Fibroblast of skin of back (primary cell): ENCODE measurements around the gene CISD1.

ENCODE experiments used
- DNase-seq: peaks from one replicate; pipeline ENCODE4 v3.0.0-alpha.2; 2013

Gene CISD1

DNA sequence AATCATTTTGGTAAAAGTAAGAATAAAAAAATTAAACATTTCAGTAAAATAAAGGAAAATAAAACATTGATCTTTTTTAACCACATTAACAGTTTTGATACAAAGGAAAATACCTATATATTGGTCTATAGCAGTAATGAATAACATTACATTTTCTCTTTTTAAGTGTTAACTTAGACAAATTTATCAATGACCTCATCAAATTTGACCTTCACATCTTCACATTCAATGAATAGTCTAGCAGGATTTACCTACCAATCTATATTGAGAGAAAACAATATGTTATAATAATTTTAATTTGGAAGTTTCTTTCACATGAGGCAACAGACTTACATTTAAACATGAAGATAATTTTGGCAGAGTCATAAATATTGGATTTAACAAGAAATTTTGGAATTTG lies 47.9 kb downstream of the CISD1 start:
- DNase-seq: no peak

GRCh38 chr10:58318346-58318745 lies 49.4 kb downstream of the CISD1 start:
- no peak for DNase-seq

GRCh38 chr10:58319599-58319998 lies 50.6 kb downstream of the CISD1 start:
- no peak for DNase-seq

GRCh38 chr10:58320351-58321049 lies 51.5 kb downstream of the CISD1 start:
- DNase-seq: no peak

DNA sequence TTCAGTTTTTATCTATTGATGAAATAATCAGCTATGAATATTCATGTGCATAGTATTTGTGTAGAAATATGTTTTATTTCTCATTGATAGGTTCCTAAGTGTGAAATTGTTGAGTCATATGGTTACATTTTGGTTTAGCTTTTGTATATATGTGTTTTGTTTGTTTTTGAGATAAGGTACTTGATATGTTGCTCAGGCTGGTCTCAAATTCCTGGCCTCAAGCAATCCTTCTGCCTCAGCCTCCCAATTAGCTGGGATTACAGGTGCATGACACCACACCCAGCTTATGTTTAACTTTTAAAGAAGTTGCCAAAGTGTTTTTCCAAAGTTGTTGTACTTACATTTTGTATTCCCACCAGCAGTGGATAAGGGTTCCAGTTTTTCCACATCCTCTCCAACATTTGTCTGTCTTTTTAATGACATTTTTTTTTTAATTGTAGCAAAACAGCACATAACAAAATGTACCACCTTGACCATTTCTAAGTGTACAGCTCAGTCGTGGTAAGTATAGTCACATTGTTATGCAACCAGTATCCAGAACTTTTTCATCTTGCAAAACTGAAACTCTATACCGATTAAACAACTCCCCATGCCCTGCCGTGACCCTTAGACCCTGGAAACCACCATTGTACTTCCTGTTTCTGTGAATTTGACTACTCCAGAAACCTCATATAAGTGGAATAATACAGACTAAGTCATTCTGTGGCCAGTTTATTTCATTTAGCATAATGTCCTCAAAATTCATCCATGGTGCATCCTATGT lies 53.3 kb downstream of the CISD1 start:
- DNase-seq: no peak

DNA sequence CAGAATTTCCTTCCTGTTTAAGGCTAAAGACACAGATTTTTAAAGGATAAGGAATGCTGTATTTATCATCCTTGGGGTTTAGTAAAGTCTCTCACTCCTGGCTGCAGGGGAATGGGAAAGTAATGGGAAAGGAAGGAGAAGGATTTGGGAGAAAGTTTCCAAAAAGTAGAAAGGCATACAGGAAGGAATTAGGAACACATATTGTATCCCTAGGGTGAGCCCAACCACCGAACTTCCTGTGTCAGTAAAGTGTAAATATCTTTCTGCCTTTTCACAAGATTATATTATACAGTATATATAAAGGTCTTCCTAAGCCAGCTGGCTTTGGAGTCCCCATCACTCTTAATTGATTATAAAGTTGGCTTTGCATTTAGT lies 53.9 kb downstream of the CISD1 start:
- DNase-seq: no peak

GRCh38 chr10:58326967-58327381 lies 58.0 kb downstream of the CISD1 start:
- peak; percentile 62 for DNase-seq

DNA sequence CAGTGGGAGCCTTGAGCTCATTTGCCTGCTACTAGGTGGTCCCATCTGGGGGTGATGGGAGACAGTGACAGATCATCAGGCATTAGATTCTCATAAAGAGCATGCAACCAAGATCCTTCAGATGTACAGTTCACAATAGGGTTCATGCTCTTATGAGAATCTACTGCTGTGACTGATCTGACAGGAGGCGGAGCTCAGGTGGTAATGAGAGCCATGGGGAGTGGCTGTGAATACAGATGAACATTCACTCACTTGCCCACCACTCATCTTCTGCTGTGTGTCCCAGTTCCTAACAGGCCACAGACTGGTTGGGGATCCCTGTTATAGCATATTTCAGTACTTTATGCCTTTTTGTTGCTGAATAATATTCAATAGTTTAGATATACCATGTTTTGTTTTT lies 59.3 kb downstream of the CISD1 start:
- no peak for DNase-seq

DNA sequence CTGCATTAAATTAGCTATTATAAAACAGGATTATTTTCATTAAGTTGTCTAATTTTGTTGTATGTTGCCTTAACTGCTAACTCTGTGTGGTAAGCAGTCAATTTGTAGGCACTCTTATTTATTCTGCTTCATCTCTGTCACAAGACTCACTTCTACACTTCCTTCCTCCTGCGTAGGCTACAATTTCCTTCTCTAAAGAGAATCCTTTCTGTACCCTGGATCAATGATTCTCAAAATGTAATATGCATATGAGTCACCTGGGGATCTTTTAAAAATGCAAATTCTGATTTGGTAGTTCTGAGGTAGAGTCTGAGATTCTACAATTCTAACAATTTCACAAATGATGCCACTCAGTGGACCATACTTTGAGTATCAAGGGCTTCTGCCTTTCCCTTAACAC lies 61.5 kb downstream of the CISD1 start:
- no peak for DNase-seq

GRCh38 chr10:58331646-58332045 lies 62.7 kb downstream of the CISD1 start:
- DNase-seq: no peak

- peak; percentile 73 for DNase-seq
Observed at GRCh38 chr10:58334817-58335305, 65.9 kb downstream of the CISD1 start, which contains the start of gene UBE2D1. Gene UBE2D1, plus strand, starts transcription at chr10:58335006. Its CDS starts 196 bp downstream, at chr10:58335202.

DNA sequence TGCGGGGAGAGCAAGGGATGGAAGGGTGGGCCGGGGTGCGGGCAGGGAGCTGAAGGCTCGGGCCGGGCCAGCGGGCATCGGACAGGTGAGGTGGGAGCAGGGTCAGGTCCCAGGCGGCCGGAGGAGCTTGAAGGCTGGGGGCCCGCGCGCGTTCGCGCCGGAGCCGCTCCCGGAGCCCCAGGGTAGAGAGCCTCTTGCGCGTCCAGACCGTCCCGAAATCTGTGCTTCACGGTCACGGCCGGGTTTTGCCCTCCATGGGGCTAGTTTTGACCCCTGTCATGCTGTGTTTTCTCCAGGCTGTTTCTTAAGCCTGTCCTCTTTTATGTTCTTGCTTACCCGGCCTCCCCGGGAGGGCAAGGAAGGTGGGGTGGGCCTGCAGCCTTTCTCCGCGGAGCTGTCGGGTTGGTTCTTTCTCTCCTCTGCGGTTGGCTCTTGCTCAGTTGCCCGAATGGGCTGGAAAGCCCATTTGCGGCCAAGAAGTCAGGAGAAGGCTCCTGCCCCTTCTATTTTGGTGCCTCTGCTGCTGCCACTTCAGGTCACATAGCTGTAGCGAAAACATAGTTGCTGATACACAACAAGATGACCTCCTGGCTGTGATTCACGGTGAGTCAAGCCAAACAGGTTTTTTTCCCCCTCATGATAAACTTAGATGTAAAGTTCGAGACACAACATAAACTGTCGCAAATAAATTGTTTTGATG lies 66.5 kb downstream of the CISD1 start:
- peak; percentile 39 for DNase-seq

GRCh38 chr10:58336242-58336641 lies 67.3 kb downstream of the CISD1 start:
- DNase-seq: no peak
